Measurements from ENCODE around the gene GNB5.

Gene GNB5

GRCh38 chr15:52095597-52096262 lies 95.5 kb downstream of the GNB5 start:
- H3K79me1 ChIP-seq (ENCODE audit: low read length) = no peaks in the 10 kb centered on the region
- no peaks in the 10 kb centered on the region for H3K79me2 ChIP-seq (ENCODE audit: control insufficient read depth, insufficient read depth, low read length)
- H3K4ac ChIP-seq (ENCODE audit: low read depth, low read length) = no peak overlapping the region
- no peak overlapping the region for H3K27ac ChIP-seq (ENCODE audit: low read depth, low read length)
- no peak overlapping the region for H3K18ac ChIP-seq (ENCODE audit: low read length)
- no peak overlapping the region for H2BK15ac ChIP-seq (replicated peaks; ENCODE audit: low read depth)
- H2AK5ac ChIP-seq (ENCODE audit: low read length) = no peak overlapping the region
- no peak overlapping the region for H3K9ac ChIP-seq (ENCODE audit: low read length)
- H3K4me3 ChIP-seq (ENCODE audit: low read length) = no peak overlapping the region
- no peak overlapping the region for H3K4me2 ChIP-seq (ENCODE audit: low read length)
- H3K36me3 ChIP-seq (ENCODE audit: control insufficient read depth, insufficient read depth, low read length) = no peaks in the 10 kb centered on the region
- H3K4me1 ChIP-seq (ENCODE audit: control insufficient read depth, low read depth, low read length) = no peaks in the 10 kb centered on the region
- no CpG with 5 or more reads among the region's 4 CpGs for whole genome bisulfite sequencing (ENCODE audit: extremely low coverage, insufficient coverage, low lambda C conversion rate)
- H3K56ac ChIP-seq (ENCODE audit: low read length) = no peak overlapping the region
- H3K27me3 ChIP-seq (ENCODE audit: insufficient read depth, low read length, poor library complexity) = no peaks in the 10 kb centered on the region
- H4K8ac ChIP-seq (ENCODE audit: low read depth, low read length) = no peak overlapping the region
- DNase-seq = no peak
- no peak overlapping the region for H2BK5ac ChIP-seq (ENCODE audit: low read length)
- no peak overlapping the region for H3K23ac ChIP-seq (ENCODE audit: low read length)
- no peak overlapping the region for H2BK120ac ChIP-seq (ENCODE audit: low read depth, low read length)
- H4K5ac ChIP-seq (ENCODE audit: low read length) = no peak overlapping the region

GRCh38 chr15:52094811-52095584 lies 96.2 kb downstream of the GNB5 start:
- Histone ChIP-seq H3K4ac (ENCODE audit: low read depth, low read length) (no peak overlapping the region), H4K8ac (ENCODE audit: low read depth, low read length) (no peak overlapping the region), H3K9ac (ENCODE audit: low read length) (no peak overlapping the region), H3K4me2 (ENCODE audit: low read length) (no peak overlapping the region), H3K4me3 (ENCODE audit: low read length) (no peak overlapping the region), H3K4me1 (ENCODE audit: control insufficient read depth, low read depth, low read length) (no peaks in the 10 kb centered on the region), H2BK15ac (replicated peaks; ENCODE audit: low read depth) (no peak overlapping the region), H4K5ac (ENCODE audit: low read length) (no peak overlapping the region), H3K36me3 (ENCODE audit: control insufficient read depth, insufficient read depth, low read length) (no peaks in the 10 kb centered on the region), H3K27me3 (ENCODE audit: insufficient read depth, low read length, poor library complexity) (no peaks in the 10 kb centered on the region), H3K56ac (ENCODE audit: low read length) (no peak overlapping the region), H3K79me1 (ENCODE audit: low read length) (no peaks in the 10 kb centered on the region), H3K18ac (ENCODE audit: low read length) (no peak overlapping the region), H2BK5ac (ENCODE audit: low read length) (no peak overlapping the region), H2BK120ac (ENCODE audit: low read depth, low read length) (no peak overlapping the region), H3K79me2 (ENCODE audit: control insufficient read depth, insufficient read depth, low read length) (no peaks in the 10 kb centered on the region), H3K27ac (ENCODE audit: low read depth, low read length) (no peak overlapping the region), H3K23ac (ENCODE audit: low read length) (no peak overlapping the region), H2AK5ac (ENCODE audit: low read length) (no peak overlapping the region)
- WGBS (ENCODE audit: extremely low coverage, insufficient coverage, low lambda C conversion rate) = no CpG with 5 or more reads among the region's 12 CpGs
- no peak for DNase-seq

- no peak for DNase-seq
These were observed 97.4 kb downstream of the GNB5 start for GRCh38 chr15:52093539-52094510.

GRCh38 chr15:52093167-52093538 lies 98.0 kb downstream of the GNB5 start:
- H3K4ac ChIP-seq (ENCODE audit: low read depth, low read length) = no peak overlapping the region
- H3K4me1 ChIP-seq (ENCODE audit: control insufficient read depth, low read depth, low read length) = no peaks in the 10 kb centered on the region
- no peaks in the 10 kb centered on the region for H3K79me2 ChIP-seq (ENCODE audit: control insufficient read depth, insufficient read depth, low read length)
- no peak overlapping the region for H4K8ac ChIP-seq (ENCODE audit: low read depth, low read length)
- no peak overlapping the region for H2BK15ac ChIP-seq (replicated peaks; ENCODE audit: low read depth)
- DNase-seq = no peak
- H3K27me3 ChIP-seq (ENCODE audit: insufficient read depth, low read length, poor library complexity) = no peaks in the 10 kb centered on the region
- no peak overlapping the region for H3K27ac ChIP-seq (ENCODE audit: low read depth, low read length)
- no peak overlapping the region for H3K56ac ChIP-seq (ENCODE audit: low read length)
- no peaks in the 10 kb centered on the region for H3K79me1 ChIP-seq (ENCODE audit: low read length)
- H4K5ac ChIP-seq (ENCODE audit: low read length) = no peak overlapping the region
- no peak overlapping the region for H2BK5ac ChIP-seq (ENCODE audit: low read length)
- H3K4me3 ChIP-seq (ENCODE audit: low read length) = no peak overlapping the region
- H3K18ac ChIP-seq (ENCODE audit: low read length) = no peak overlapping the region
- no peak overlapping the region for H2BK120ac ChIP-seq (ENCODE audit: low read depth, low read length)
- H3K36me3 ChIP-seq (ENCODE audit: control insufficient read depth, insufficient read depth, low read length) = no peaks in the 10 kb centered on the region
- H3K9ac ChIP-seq (ENCODE audit: low read length) = no peak overlapping the region
- H3K23ac ChIP-seq (ENCODE audit: low read length) = no peak overlapping the region
- WGBS (ENCODE audit: extremely low coverage, insufficient coverage, low lambda C conversion rate) = no CpG with 5 or more reads among the region's 4 CpGs
- no peak overlapping the region for H3K4me2 ChIP-seq (ENCODE audit: low read length)
- H2AK5ac ChIP-seq (ENCODE audit: low read length) = no peak overlapping the region

More at GRCh38 chr15:52093539-52094510, 97.4 kb downstream of the GNB5 start:
- no peak overlapping the region for H3K4me2 ChIP-seq (ENCODE audit: low read length)
- no peak overlapping the region for H3K4me3 ChIP-seq (ENCODE audit: low read length)
- H2BK5ac ChIP-seq (ENCODE audit: low read length) = no peak overlapping the region
- H2AK5ac ChIP-seq (ENCODE audit: low read length) = no peak overlapping the region
- H3K4me1 ChIP-seq (ENCODE audit: control insufficient read depth, low read depth, low read length) = no peaks in the 10 kb centered on the region
- no peaks in the 10 kb centered on the region for H3K36me3 ChIP-seq (ENCODE audit: control insufficient read depth, insufficient read depth, low read length)
- no peak overlapping the region for H3K23ac ChIP-seq (ENCODE audit: low read length)
- no peak overlapping the region for H4K5ac ChIP-seq (ENCODE audit: low read length)
- no peaks in the 10 kb centered on the region for H3K27me3 ChIP-seq (ENCODE audit: insufficient read depth, low read length, poor library complexity)
- no peak overlapping the region for H3K4ac ChIP-seq (ENCODE audit: low read depth, low read length)
- no peaks in the 10 kb centered on the region for H3K79me1 ChIP-seq (ENCODE audit: low read length)
- no peak overlapping the region for H4K8ac ChIP-seq (ENCODE audit: low read depth, low read length)
- H3K9ac ChIP-seq (ENCODE audit: low read length) = no peak overlapping the region
- H3K56ac ChIP-seq (ENCODE audit: low read length) = no peak overlapping the region
- H2BK15ac ChIP-seq (replicated peaks; ENCODE audit: low read depth) = no peak overlapping the region
- no peaks in the 10 kb centered on the region for H3K79me2 ChIP-seq (ENCODE audit: control insufficient read depth, insufficient read depth, low read length)
- H2BK120ac ChIP-seq (ENCODE audit: low read depth, low read length) = no peak overlapping the region
- no peak overlapping the region for H3K18ac ChIP-seq (ENCODE audit: low read length)
- no peak overlapping the region for H3K27ac ChIP-seq (ENCODE audit: low read depth, low read length)
- WGBS (ENCODE audit: extremely low coverage, insufficient coverage, low lambda C conversion rate) = no CpG with 5 or more reads among the region's 12 CpGs

- H3K4me1 ChIP-seq (ENCODE audit: control insufficient read depth, low read depth, low read length) = no peaks in the 10 kb centered on the region
- H2BK5ac ChIP-seq (ENCODE audit: low read length) = no peak overlapping the region
- no peaks in the 10 kb centered on the region for H3K27me3 ChIP-seq (ENCODE audit: insufficient read depth, low read length, poor library complexity)
- no peak overlapping the region for H3K18ac ChIP-seq (ENCODE audit: low read length)
- no peak overlapping the region for H3K27ac ChIP-seq (ENCODE audit: low read depth, low read length)
- no peak overlapping the region for H2BK120ac ChIP-seq (ENCODE audit: low read depth, low read length)
- H3K79me2 ChIP-seq (ENCODE audit: control insufficient read depth, insufficient read depth, low read length) = no peaks in the 10 kb centered on the region
- H3K4ac ChIP-seq (ENCODE audit: low read depth, low read length) = no peak overlapping the region
- no peak overlapping the region for H2BK15ac ChIP-seq (replicated peaks; ENCODE audit: low read depth)
- H4K5ac ChIP-seq (ENCODE audit: low read length) = no peak overlapping the region
- H3K23ac ChIP-seq (ENCODE audit: low read length) = no peak overlapping the region
- H3K36me3 ChIP-seq (ENCODE audit: control insufficient read depth, insufficient read depth, low read length) = no peaks in the 10 kb centered on the region
- no peaks in the 10 kb centered on the region for H3K79me1 ChIP-seq (ENCODE audit: low read length)
- H3K9ac ChIP-seq (ENCODE audit: low read length) = no peak overlapping the region
- DNase-seq = no peak
- H2AK5ac ChIP-seq (ENCODE audit: low read length) = no peak overlapping the region
- no peak overlapping the region for H4K8ac ChIP-seq (ENCODE audit: low read depth, low read length)
- H3K56ac ChIP-seq (ENCODE audit: low read length) = no peak overlapping the region
- H3K4me3 ChIP-seq (ENCODE audit: low read length) = no peak overlapping the region
- no peak overlapping the region for H3K4me2 ChIP-seq (ENCODE audit: low read length)
These were observed 101.0 kb downstream of the GNB5 start for GRCh38 chr15:52090193-52090592.

Data from mesendoderm (in vitro differentiated cells).